ENCODE measurements around the gene GNA12. TPM values are rescaled to one million over a fixed set of nuclear protein-coding genes. Genes with fewer than 3 reads are reported as not detected.
A peak's percentile ranks its signal among the peaks of the same experiment; 100 is the strongest.

Gene GNA12
- total and polyA plus RNA-seq, 9 of the 15 experiments (the other 6 are each of a cell fraction or from before 2014, with no cell fraction given), result 0.65 to 32.7 (median 9.6) TPM

DNA sequence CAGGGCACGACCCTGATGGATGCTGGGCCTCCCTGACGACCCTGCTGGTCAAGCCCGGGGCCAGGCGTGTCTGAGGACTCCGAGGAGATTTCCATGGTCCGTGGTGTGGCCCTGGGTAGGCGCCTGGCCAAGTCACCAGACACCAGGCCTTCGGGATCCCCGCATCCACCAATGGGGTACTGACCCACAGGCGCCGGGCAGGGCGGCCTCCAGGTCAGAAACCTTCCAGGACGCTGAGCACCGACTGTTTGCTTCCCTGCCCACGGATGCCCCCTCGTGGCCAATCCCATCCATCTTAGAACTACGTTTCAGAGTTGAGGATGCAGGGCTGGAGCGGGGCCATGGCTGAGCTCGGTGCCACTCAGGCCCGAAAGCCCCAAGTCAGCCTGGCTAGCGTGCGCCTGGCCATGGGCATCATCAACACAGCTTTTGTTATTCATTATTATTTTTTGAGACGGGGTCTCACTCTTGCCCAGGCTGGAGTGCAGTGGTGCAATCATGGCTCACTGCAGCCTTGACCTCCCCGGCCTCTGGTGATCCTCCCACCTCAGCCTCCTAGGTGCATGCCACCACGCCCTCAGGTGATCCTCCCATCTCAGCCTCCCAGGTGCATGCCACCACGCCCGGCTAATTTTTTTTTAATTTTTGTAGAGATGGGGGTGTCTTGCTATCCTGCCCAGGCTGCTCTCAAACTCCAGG lies 163.2 kb downstream of the GNA12 start (continued):
- TF ChIP-seq, protein P1, sequence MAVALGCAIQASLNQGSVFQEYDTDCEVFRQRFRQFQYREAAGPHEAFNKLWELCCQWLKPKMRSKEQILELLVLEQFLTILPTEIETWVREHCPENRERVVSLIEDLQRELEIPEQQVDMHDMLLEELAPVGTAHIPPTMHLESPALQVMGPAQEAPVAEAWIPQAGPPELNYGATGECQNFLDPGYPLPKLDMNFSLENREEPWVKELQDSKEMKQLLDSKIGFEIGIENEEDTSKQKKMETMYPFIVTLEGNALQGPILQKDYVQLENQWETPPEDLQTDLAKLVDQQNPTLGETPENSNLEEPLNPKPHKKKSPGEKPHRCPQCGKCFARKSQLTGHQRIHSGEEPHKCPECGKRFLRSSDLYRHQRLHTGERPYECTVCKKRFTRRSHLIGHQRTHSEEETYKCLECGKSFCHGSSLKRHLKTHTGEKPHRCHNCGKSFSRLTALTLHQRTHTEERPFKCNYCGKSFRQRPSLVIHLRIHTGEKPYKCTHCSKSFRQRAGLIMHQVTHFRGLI (CRISPR knock-in tag; IDR thresholded peaks at IDR 0.05), result no peak
- TF ChIP-seq HDAC1 (IDR thresholded peaks at IDR 0.05) (no peak), RB1 (IDR thresholded peaks at IDR 0.05; ENCODE audit: low read depth) (peak; percentile 37; the same call in 1 of the 2 replicates), RAD21 (CRISPR knock-in tag; conservative IDR thresholded peaks at IDR 0.05 in 1 of 2, IDR thresholded peaks at IDR 0.05 in 1 of 2) (peak; percentile 65 to 84), ZNF583 (CRISPR knock-in tag; IDR thresholded peaks at IDR 0.05) (no peak), ZNF146 (CRISPR knock-in tag; IDR thresholded peaks at IDR 0.05; ENCODE audit: unreplicated experiment) (no peak), HOMEZ (CRISPR knock-in tag; IDR thresholded peaks at IDR 0.05) (no peak), ZNF778 (CRISPR knock-in tag; IDR thresholded peaks at IDR 0.05) (no peak), TRIM28 (IDR thresholded peaks at IDR 0.05) (no peak)

All from K562 (cell line).